Neural cell (in vitro differentiated cells): ENCODE results near the gene MUC6. TPM values are rescaled to one million over a fixed set of nuclear protein-coding genes. Genes with fewer than 3 reads are reported as not detected.

ENCODE experiments used
- H2AFZ ChIP-seq: fragments of 200-600, 300-800 bp; sonication (generic), shearing (Covaris generic); 2 replicates; pipeline ENCODE4 v1.6.0; 2014; ENCODE audit warnings: low read depth, mild to moderate bottlenecking, antibody characterized with exemption, low read length, moderate library complexity
- H3F3A ChIP-seq: fragments of 200-600 bp; shearing (Covaris generic); 2 replicates; pipeline ENCODE4 v1.6.1; 2016; ENCODE audit warnings: mild to moderate bottlenecking, moderate library complexity, mixed read lengths, antibody characterized with exemption, low read length; ENCODE audit not compliant: insufficient read depth, poor library complexity, severe bottlenecking
- H3K27ac ChIP-seq: fragments of 200-600, 300-800 bp; sonication (generic), shearing (Covaris generic); 2 replicates; pipeline ENCODE4 v1.5.1; 2014; ENCODE audit warnings: mild to moderate bottlenecking, low read length, moderate library complexity
- H3K27me3 ChIP-seq: fragments of 300-800, 200-600 bp; sonication (generic), shearing (Covaris generic); 2 replicates; pipeline ENCODE4 v1.6.0; 2014; ENCODE audit warnings: mild to moderate bottlenecking, low read depth, low read length, moderate library complexity; ENCODE audit not compliant: insufficient read depth
- H3K36me3 ChIP-seq: fragments of 300-800, 200-600 bp; sonication (generic), shearing (Covaris generic); 2 replicates; pipeline ENCODE4 v1.5.1; 2014; ENCODE audit warnings: mild to moderate bottlenecking, antibody characterized with exemption, low read length, moderate library complexity; ENCODE audit not compliant: insufficient read depth
- H3K4me2 ChIP-seq: fragments of 300-800, 200-600 bp; sonication (generic), shearing (Covaris generic); 2 replicates; pipeline ENCODE4 v1.6.0; 2014; ENCODE audit warnings: mild to moderate bottlenecking, low read length
- H3K4me3 ChIP-seq: fragments of 300-800, 200-600 bp; sonication (generic), shearing (Covaris generic); 2 replicates; pipeline ENCODE4 v1.5.1; 2014; ENCODE audit warnings: mild to moderate bottlenecking, low read length, moderate library complexity
- H3K79me2 ChIP-seq: fragments of 200-600 bp; shearing (Covaris generic); replicated peaks from 2 replicates; pipeline ENCODE4 v1.6.0; 2014; ENCODE audit warnings: mild to moderate bottlenecking, low read length, moderate library complexity; ENCODE audit not compliant: insufficient read depth
- H3K9ac ChIP-seq: fragments of 300-800, 200-600 bp; sonication (generic), shearing (Covaris generic); 2 replicates; pipeline ENCODE4 v1.6.1; 2016; ENCODE audit warnings: mild to moderate bottlenecking, low read length, mixed read lengths
- H3K9me2 ChIP-seq: fragments of 200-600 bp; shearing (Covaris generic); 2 replicates; pipeline ENCODE4 v1.6.1; 2016; ENCODE audit warnings: mild to moderate bottlenecking, low read length, mixed read lengths; ENCODE audit not compliant: insufficient read depth
- H3K9me3 ChIP-seq: fragments of 200-600, 300-800 bp; sonication (generic), shearing (Covaris generic); 2 replicates; pipeline ENCODE4 v1.6.1; 2016; ENCODE audit warnings: mild to moderate bottlenecking, mixed run types, low read length, moderate library complexity, mixed read lengths
- H4K20me1 ChIP-seq: fragments of 200-600 bp; shearing (Covaris generic); 2 replicates; pipeline ENCODE4 v1.6.1; 2016; ENCODE audit warnings: mild to moderate bottlenecking, mixed run types; ENCODE audit not compliant: insufficient read depth
- EP300 ChIP-seq: fragments of 450-650 bp; conservative IDR thresholded peaks from 2 replicates; pipeline ENCODE4 v1.6.1; 2014; ENCODE audit warnings: antibody characterized with exemption, mild to moderate bottlenecking, moderate library complexity; ENCODE audit not compliant: poor library complexity, severe bottlenecking
- MXI1 ChIP-seq: fragments of 450-650 bp; conservative IDR thresholded peaks from 2 replicates; pipeline ENCODE4 v1.6.1; 2014; ENCODE audit warnings: antibody characterized with exemption, mild to moderate bottlenecking; ENCODE audit not compliant: poor library complexity, severe bottlenecking
- POLR2AphosphoS5 ChIP-seq: IDR thresholded peaks from 2 replicates; pipeline ENCODE4 v1.6.1; 2012
- RAD21 ChIP-seq: fragments of 450-650 bp; conservative IDR thresholded peaks from 2 replicates; pipeline ENCODE4 v1.6.1; 2014; ENCODE audit warnings: antibody characterized with exemption, mild to moderate bottlenecking, moderate library complexity
- SMC3 ChIP-seq: fragments of 450-650 bp; conservative IDR thresholded peaks from 2 replicates; pipeline ENCODE4 v1.6.1; 2014; ENCODE audit warnings: antibody characterized with exemption, mild to moderate bottlenecking, moderate library complexity; ENCODE audit not compliant: poor library complexity
- TAF1 ChIP-seq: IDR thresholded peaks from 2 replicates; pipeline ENCODE4 v1.6.1; 2012; ENCODE audit warnings: low read depth
- polyA plus RNA-seq: library from polyadenylated mRNA; depleted of rRNA; stranded (reverse); fragments of >200 nt; gene quantifications from 2 replicates; pipeline ENCODE4 v1.2.3, GENCODE V29; 2014
- TF ChIP-seq, protein P1 (sequence below): fragments of 450-650 bp; IDR thresholded peaks from 2 replicates; pipeline ENCODE4 v1.5.1; 2014; ENCODE audit warnings: antibody characterized with exemption, mild to moderate bottlenecking, moderate library complexity; ENCODE audit not compliant: poor library complexity, severe bottlenecking
- TF ChIP-seq, protein P2 (sequence below): IDR thresholded peaks from 2 replicates; pipeline ENCODE4 v1.6.1; 2012; ENCODE audit warnings: borderline replicate concordance

The MUC6 gene
- polyA plus RNA-seq, 1 donor from 2014 or later: not detected

DNA sequence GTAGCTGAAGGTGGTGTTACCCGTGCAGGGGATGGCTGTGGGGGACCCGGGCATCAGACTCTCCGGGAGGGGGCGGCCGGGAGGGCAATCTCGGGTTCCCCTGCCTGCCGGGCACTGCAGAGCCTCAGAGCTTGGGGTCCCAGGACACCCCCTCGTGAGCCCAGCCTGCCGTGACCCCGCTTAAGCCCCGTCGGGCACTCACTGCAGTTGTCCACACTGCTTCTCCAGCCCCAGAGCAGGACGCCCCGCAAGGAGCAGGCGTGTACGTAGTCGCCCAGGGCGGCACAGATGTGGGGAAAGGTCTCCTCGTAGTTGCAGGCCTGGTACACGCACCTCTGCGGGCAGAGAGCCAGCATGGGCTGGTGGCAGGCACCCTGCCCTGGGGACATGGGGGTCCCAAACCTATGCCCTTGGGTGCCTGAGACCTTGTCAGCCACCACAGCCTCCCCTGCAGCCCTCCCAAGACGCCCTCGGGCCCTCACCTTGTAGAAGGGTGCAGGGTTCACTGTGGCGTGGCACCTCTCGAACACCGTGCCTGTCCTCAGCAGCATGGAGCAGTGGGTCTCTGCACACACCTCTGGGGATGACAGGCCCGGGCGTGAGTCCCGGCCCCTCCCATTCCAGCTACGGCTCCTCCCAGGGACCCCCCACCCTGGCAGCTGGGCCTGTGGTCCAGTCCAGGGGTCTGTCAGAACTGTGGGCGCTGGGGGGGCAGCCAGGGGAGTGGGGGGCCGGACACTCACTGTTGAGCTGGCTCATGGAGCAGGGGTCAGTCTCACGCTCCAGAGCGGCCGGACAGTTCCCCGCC, 8.8 kb downstream of the MUC6 start:
- Histone ChIP-seq H3K9me3 (no peaks in the 10 kb centered on the region), H3K27ac (no peak overlapping the region), H3K4me2 (no peak overlapping the region), H3K27me3 (no peaks in the 10 kb centered on the region), H3K36me3 (no peaks in the 10 kb centered on the region), H4K20me1 (no peaks in the 10 kb centered on the region), H3F3A (no peaks in the 10 kb centered on the region), H3K9ac (no peak overlapping the region), H3K79me2 (no peaks in the 10 kb centered on the region), H2AFZ (no peak overlapping the region), H3K4me3 (no peak overlapping the region), H3K9me2 (no peaks in the 10 kb centered on the region)
- TF ChIP-seq MXI1 (no peak), TAF1 (no peak), POLR2AphosphoS5 (no peak), RAD21 (no peak), SMC3 (no peak)
- TF ChIP-seq, protein P1, sequence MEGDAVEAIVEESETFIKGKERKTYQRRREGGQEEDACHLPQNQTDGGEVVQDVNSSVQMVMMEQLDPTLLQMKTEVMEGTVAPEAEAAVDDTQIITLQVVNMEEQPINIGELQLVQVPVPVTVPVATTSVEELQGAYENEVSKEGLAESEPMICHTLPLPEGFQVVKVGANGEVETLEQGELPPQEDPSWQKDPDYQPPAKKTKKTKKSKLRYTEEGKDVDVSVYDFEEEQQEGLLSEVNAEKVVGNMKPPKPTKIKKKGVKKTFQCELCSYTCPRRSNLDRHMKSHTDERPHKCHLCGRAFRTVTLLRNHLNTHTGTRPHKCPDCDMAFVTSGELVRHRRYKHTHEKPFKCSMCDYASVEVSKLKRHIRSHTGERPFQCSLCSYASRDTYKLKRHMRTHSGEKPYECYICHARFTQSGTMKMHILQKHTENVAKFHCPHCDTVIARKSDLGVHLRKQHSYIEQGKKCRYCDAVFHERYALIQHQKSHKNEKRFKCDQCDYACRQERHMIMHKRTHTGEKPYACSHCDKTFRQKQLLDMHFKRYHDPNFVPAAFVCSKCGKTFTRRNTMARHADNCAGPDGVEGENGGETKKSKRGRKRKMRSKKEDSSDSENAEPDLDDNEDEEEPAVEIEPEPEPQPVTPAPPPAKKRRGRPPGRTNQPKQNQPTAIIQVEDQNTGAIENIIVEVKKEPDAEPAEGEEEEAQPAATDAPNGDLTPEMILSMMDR: no peak

DNA sequence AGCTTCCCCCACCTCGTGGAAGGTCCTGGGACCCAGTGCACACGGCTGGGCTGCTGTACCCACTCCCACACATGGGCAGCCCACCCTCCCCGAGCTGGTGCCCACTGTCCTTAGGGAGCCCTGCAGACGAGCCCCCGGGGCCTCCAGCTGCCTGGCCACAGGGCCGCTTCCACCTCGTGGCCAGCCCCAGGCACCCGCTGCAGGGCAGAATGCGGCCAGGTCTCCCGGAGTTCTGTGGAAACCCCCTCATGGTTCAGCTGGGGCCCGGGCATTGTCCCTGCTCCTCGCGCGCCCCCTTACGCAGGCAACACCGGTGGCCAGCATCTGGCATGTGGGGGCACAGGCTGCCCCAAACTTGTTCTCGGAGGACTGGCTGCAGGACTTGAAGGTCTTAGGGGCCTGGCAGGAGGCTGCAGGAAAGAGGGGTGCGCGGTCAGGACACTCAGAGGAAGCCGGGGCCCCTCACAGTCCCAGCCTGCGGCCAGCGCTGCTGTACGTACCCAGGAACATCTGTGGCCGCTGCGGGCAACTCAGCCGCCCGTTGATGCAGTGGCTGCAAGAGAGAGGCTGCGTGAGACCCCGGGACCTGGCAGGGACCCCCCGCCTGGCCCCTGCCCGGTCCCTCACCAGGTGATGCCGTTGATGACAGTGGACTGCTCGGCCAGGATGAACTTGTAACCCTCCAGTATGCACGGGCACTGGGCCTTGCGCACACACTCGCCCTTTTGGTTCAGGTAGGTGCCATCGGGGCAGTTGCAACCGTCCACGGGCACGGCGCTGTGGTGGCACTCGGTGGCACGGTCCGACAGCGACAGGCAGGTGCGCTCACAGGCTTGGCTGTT, 9.7 kb downstream of the MUC6 start:
- Histone ChIP-seq H3K79me2 (no peaks in the 10 kb centered on the region), H4K20me1 (no peaks in the 10 kb centered on the region), H3K9ac (no peak overlapping the region), H3K9me2 (no peaks in the 10 kb centered on the region), H3F3A (no peaks in the 10 kb centered on the region), H3K36me3 (no peaks in the 10 kb centered on the region), H3K27ac (no peak overlapping the region), H3K27me3 (no peaks in the 10 kb centered on the region), H2AFZ (no peak overlapping the region), H3K4me2 (no peak overlapping the region), H3K4me3 (no peak overlapping the region), H3K9me3 (no peaks in the 10 kb centered on the region)
- TF ChIP-seq, protein P2, sequence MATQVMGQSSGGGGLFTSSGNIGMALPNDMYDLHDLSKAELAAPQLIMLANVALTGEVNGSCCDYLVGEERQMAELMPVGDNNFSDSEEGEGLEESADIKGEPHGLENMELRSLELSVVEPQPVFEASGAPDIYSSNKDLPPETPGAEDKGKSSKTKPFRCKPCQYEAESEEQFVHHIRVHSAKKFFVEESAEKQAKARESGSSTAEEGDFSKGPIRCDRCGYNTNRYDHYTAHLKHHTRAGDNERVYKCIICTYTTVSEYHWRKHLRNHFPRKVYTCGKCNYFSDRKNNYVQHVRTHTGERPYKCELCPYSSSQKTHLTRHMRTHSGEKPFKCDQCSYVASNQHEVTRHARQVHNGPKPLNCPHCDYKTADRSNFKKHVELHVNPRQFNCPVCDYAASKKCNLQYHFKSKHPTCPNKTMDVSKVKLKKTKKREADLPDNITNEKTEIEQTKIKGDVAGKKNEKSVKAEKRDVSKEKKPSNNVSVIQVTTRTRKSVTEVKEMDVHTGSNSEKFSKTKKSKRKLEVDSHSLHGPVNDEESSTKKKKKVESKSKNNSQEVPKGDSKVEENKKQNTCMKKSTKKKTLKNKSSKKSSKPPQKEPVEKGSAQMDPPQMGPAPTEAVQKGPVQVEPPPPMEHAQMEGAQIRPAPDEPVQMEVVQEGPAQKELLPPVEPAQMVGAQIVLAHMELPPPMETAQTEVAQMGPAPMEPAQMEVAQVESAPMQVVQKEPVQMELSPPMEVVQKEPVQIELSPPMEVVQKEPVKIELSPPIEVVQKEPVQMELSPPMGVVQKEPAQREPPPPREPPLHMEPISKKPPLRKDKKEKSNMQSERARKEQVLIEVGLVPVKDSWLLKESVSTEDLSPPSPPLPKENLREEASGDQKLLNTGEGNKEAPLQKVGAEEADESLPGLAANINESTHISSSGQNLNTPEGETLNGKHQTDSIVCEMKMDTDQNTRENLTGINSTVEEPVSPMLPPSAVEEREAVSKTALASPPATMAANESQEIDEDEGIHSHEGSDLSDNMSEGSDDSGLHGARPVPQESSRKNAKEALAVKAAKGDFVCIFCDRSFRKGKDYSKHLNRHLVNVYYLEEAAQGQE: no peak
- TF ChIP-seq TAF1 (no peak), RAD21 (no peak), EP300 (no peak)
